ENCODE measurements around the gene ECI1. TPM values are rescaled to one million over a fixed set of nuclear protein-coding genes. Genes with fewer than 3 reads are reported as not detected.
"Not testable (repeated sequence)": the region's sequence is repeated elsewhere in the genome, so short reads cannot be mapped to it uniquely, and the experiment has no call there.

Gene ECI1
- total RNA-seq, 1 donor from 2014 or later, result 39.7 TPM

DNA sequence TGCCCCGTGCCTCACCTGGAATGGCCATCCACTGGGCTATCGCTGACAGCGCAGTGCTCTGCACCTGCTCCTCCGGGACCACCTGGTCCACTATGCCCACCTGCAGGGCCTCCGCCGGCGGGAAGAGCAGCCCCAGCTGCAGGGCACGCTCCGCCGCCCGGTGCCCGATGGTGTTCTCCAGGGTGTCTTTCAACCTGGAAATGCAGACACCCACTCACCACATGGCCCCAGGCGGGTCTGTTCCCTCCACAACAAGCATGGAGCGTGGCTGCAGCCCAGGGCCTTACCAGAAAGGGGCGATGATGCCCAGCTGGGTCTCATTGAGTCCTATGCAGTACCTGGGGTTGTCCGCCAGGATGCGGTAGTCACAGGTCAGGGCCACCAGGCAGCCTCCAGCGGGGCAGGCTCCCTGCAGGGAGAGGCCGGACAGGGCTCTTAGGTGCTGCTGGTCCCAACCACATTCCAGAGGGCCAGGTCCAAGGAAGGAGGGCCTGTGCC, 8.3 kb downstream of the ECI1 start:
- Histone ChIP-seq H3K36me3 (no peaks in the 10 kb centered on the region), H3K4me2 (no peak overlapping the region), H3F3A (ENCODE audit: low read depth) (peaks cover 17% of the 10 kb centered on the region), H3K27ac (no peak overlapping the region), H3K27me3 (peaks cover 5% of the 10 kb centered on the region), H4K20me1 (ENCODE audit: low read depth) (peaks cover 22% of the 10 kb centered on the region), H3K9ac (no peak overlapping the region), H3K9me3 (ENCODE audit: low read depth) (no peaks in the 10 kb centered on the region), H2AFZ (replicated peaks) (no peak overlapping the region), H3K79me2 (ENCODE audit: low read depth) (peaks cover 12% of the 10 kb centered on the region), H3K4me1 (peaks cover 6% of the 10 kb centered on the region), H3K4me3 (no peak overlapping the region)
- no peak overlapping the region for H3K27ac Mint-ChIP-seq
- TF ChIP-seq EZH2 (IDR thresholded peaks at IDR 0.05), result no peak
- no peak for TF ChIP-seq EZH2phosphoT487 (IDR thresholded peaks at IDR 0.05)
- TF ChIP-seq, protein P1, sequence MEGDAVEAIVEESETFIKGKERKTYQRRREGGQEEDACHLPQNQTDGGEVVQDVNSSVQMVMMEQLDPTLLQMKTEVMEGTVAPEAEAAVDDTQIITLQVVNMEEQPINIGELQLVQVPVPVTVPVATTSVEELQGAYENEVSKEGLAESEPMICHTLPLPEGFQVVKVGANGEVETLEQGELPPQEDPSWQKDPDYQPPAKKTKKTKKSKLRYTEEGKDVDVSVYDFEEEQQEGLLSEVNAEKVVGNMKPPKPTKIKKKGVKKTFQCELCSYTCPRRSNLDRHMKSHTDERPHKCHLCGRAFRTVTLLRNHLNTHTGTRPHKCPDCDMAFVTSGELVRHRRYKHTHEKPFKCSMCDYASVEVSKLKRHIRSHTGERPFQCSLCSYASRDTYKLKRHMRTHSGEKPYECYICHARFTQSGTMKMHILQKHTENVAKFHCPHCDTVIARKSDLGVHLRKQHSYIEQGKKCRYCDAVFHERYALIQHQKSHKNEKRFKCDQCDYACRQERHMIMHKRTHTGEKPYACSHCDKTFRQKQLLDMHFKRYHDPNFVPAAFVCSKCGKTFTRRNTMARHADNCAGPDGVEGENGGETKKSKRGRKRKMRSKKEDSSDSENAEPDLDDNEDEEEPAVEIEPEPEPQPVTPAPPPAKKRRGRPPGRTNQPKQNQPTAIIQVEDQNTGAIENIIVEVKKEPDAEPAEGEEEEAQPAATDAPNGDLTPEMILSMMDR (IDR thresholded peaks at IDR 0.05), result peak; percentile 7
- H3K9me3 Mint-ChIP-seq, result no peaks in the 10 kb centered on the region
- no peaks in the 10 kb centered on the region for H3K4me1 Mint-ChIP-seq
- no peak overlapping the region for H3K4me3 Mint-ChIP-seq
- H3K36me3 Mint-ChIP-seq, result peaks cover 9% of the 10 kb centered on the region
- peaks cover 6% of the 10 kb centered on the region for H3K27me3 Mint-ChIP-seq (ENCODE audit: insufficient read depth, low read depth)
- no peak for DNase-seq (ENCODE audit: low spot score)

DNA sequence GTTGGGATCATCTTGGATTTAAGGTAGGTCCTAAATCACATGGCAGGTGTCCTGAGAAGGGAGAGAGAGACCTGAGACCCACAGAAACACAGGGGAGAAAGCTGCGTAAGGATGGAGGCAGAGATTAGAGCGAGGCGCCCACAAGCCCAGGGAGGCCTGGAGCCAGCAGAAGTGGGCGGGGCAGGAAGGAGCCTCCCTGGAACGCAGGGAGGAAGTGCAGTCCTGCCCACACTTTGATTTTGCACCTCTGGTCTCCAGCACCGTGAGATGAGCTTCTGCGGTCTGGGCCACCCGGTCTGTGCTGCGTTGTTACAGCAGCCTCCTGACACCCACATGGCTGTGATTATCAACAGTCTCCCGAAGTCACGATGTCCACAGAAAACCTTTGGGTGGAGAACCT, 8.8 kb downstream of the ECI1 start:
- Histone ChIP-seq H3K27ac (no peak overlapping the region), H3K4me2 (no peak overlapping the region), H3F3A (ENCODE audit: low read depth) (peaks cover 21% of the 10 kb centered on the region), H4K20me1 (ENCODE audit: low read depth) (peaks cover 27% of the 10 kb centered on the region), H3K27me3 (peaks cover 10% of the 10 kb centered on the region), H3K9ac (no peak overlapping the region), H3K36me3 (no peaks in the 10 kb centered on the region), H2AFZ (replicated peaks) (no peak overlapping the region), H3K79me2 (ENCODE audit: low read depth) (peaks cover 7% of the 10 kb centered on the region), H3K9me3 (ENCODE audit: low read depth) (no peaks in the 10 kb centered on the region), H3K4me1 (peaks cover 10% of the 10 kb centered on the region), H3K4me3 (no peak overlapping the region)
- no peak for DNase-seq (ENCODE audit: low spot score)
- Mint-ChIP-seq H3K36me3 (peaks cover 9% of the 10 kb centered on the region), H3K27me3 (ENCODE audit: insufficient read depth, low read depth) (peaks cover 8% of the 10 kb centered on the region), H3K9me3 (no peaks in the 10 kb centered on the region), H3K4me1 (no peaks in the 10 kb centered on the region), H3K27ac (no peak overlapping the region), H3K4me3 (no peak overlapping the region)
- no peak for TF ChIP-seq EZH2 (IDR thresholded peaks at IDR 0.05)
- TF ChIP-seq, protein P1 (IDR thresholded peaks at IDR 0.05), result no peak
- no peak for TF ChIP-seq EZH2phosphoT487 (IDR thresholded peaks at IDR 0.05)

DNA sequence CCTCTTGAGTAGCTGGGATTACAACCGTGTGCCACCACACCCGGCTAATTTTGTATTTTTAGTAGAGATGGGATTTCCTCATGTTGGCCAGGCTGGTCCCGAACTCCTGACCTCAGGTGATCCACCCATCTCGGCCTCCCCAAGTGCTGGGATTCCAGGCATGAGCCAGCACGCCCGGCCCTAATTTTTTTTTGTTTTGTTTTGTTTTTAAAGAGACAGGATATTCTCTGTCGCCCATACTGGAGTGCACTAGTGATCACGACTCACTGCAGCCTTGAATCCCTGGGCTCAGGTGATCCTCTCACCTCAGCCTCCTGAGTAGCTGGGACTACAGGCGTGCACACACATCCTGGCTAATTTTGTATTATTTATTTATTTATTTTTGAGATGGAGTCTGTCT, 11.1 kb downstream of the ECI1 start:
- H3K9ac ChIP-seq; H3K4me3 Mint-ChIP-seq; H3K9me3 ChIP-seq (ENCODE audit: low read depth); H3K27ac ChIP-seq; DNase-seq (ENCODE audit: low spot score); H3K36me3 Mint-ChIP-seq; H2AFZ ChIP-seq (replicated peaks); H3K4me2 ChIP-seq; H3K36me3 ChIP-seq; H3K79me2 ChIP-seq (ENCODE audit: low read depth); H3K4me3 ChIP-seq; H3K4me1 Mint-ChIP-seq; H3K27ac Mint-ChIP-seq; H3K9me3 Mint-ChIP-seq: not testable (repeated sequence)
- H3K27me3 Mint-ChIP-seq (ENCODE audit: insufficient read depth, low read depth), result peaks cover 11% of the 10 kb centered on the region
- H3K4me1 ChIP-seq, result peaks cover 26% of the 10 kb centered on the region
- H3K27me3 ChIP-seq, result peaks cover 31% of the 10 kb centered on the region
- H4K20me1 ChIP-seq (ENCODE audit: low read depth), result peaks cover 50% of the 10 kb centered on the region
- H3F3A ChIP-seq (ENCODE audit: low read depth), result peaks cover 41% of the 10 kb centered on the region

DNA sequence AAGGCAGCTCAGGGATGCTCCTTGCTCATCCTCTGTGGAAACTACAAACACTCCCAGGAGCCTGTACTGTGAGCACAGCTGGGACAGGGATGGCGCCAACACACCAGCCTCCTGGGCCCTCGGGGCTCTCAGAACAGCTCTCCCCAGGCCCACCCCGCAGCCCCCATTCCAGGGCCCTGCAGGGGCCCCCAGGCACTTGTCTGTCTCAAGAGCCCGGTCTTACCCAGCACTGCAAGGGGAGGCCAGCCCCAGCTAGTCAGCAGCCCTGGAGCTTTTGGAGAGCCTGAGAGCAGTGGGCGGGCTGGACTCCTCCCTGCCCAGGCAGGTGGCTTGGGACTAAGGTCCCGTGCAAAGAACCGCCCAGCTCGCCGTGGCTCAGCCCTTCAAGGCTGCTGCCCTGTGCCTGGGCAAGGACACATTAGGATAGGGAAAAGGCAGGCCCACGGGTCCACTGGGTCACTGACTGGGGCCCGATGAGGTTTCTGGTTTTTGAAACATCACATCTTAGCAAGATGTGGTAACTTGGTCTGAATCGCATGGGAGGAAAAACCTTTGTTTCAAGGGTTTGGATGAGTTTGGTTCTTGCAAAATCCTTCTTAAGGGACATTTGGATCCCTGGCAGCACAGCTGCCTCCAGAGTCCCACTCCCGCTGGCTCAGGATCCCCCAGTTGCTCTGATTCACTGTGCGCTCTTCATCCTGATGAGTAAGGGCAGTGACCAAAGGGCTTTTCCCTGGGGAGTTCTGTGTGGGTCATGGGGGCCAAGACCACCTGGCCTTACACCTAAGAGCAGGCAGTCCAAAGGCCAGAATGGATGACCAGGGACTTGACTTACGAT, 12.3 kb downstream of the ECI1 start:
- TF ChIP-seq EZH2phosphoT487 (IDR thresholded peaks at IDR 0.05) (no peak), EZH2 (IDR thresholded peaks at IDR 0.05) (no peak)
- TF ChIP-seq, protein P1 (IDR thresholded peaks at IDR 0.05), result no peak

More for the DNA sequence above, 12.3 kb downstream of the ECI1 start:
- Histone ChIP-seq H3K79me2 (ENCODE audit: low read depth) (no peaks in the 10 kb centered on the region), H3K4me1 (peaks cover 26% of the 10 kb centered on the region), H3K27ac (no peak overlapping the region), H2AFZ (replicated peaks) (no peak overlapping the region), H3K9ac (no peak overlapping the region), H3K36me3 (no peaks in the 10 kb centered on the region), H4K20me1 (ENCODE audit: low read depth) (peaks cover 49% of the 10 kb centered on the region), H3K4me2 (no peak overlapping the region), H3K9me3 (ENCODE audit: low read depth) (no peaks in the 10 kb centered on the region), H3F3A (ENCODE audit: low read depth) (peaks cover 41% of the 10 kb centered on the region), H3K4me3 (no peak overlapping the region), H3K27me3 (peaks cover 31% of the 10 kb centered on the region)
- peaks cover 9% of the 10 kb centered on the region for H3K36me3 Mint-ChIP-seq
- no peak overlapping the region for H3K4me3 Mint-ChIP-seq
- H3K27ac Mint-ChIP-seq, result peak overlapping the region; percentile 63
- no peaks in the 10 kb centered on the region for H3K4me1 Mint-ChIP-seq
- no peaks in the 10 kb centered on the region for H3K9me3 Mint-ChIP-seq
- peak; percentile 51 for DNase-seq (ENCODE audit: low spot score)
- peaks cover 11% of the 10 kb centered on the region for H3K27me3 Mint-ChIP-seq (ENCODE audit: insufficient read depth, low read depth)

Measured in neural progenitor cell (in vitro differentiated cells).